Measurements from ENCODE around the gene MYOCOS. TPM values are rescaled to one million over a fixed set of nuclear protein-coding genes. Genes with fewer than 3 reads are reported as not detected.
"Not testable (repeated sequence)": the region's sequence is repeated elsewhere in the genome, so short reads cannot be mapped to it uniquely, and the experiment has no call there.

Gene MYOCOS
- total RNA-seq, 1 experiment from 2014 or later = not detected

DNA sequence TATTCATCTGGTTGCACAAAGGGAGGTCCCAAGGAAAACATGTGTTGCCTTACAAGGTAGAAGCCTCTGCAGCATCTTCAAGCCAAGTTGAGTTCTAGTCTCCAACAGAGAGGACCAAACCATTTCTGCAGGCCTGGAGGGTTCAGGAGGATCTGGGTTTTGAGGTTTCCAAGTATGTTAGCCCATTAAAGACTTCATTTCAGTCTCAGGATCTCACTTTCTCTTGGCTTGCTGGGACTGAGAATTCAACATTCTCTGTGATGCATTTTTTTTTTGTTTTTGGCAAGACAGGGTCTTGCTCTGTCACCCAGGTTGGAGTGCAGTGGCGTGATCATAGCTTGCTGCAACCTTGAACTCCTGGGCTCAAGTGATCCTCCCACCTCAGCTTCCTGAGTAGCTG is 8.8 kb upstream of the MYOCOS start:
- in situ Hi-C loops (cut with HindIII; ENCODE audit: low pct_unique_long_range_greater_than_20kb, low sequenced_read_pairs) = no loop called here
- Histone ChIP-seq H3K4me1 (ENCODE audit: control insufficient read depth, insufficient read depth, low read length) (no peaks in the 10 kb centered on the region), H3K27ac (ENCODE audit: low read length) (no peak overlapping the region), H3K9me3 (ENCODE audit: control insufficient read depth, insufficient read depth, low read depth, low read length) (no peaks in the 10 kb centered on the region), H3K27me3 (ENCODE audit: control insufficient read depth, insufficient read depth, low read length) (no peaks in the 10 kb centered on the region), H3K4me3 (ENCODE audit: low read depth in 2 of 2, low read length in 2 of 2) (no peak overlapping the region), H3K36me3 (ENCODE audit: control insufficient read depth, insufficient read depth, low read length) (no peaks in the 10 kb centered on the region)
- ATAC-seq = no peak
- no TSS peak for BruUV-seq (replicated peaks)
- ChIA-PET POLR2A (no interaction called here), CTCF (no interaction called here)
- intact Hi-C loops (cut with micrococcal nuclease; ENCODE audit: unreplicated experiment) = no loop called here
- TF ChIP-seq TCF7L2 (IDR thresholded peaks at IDR 0.05; ENCODE audit: low read depth, low read length) = no peak
- no peak for TF ChIP-seq SIN3A (IDR thresholded peaks at IDR 0.05; ENCODE audit: borderline replicate concordance, insufficient read depth, low read depth, low read length)
- no peak for DNase-seq (ENCODE audit: low read depth, low spot score)

DNA sequence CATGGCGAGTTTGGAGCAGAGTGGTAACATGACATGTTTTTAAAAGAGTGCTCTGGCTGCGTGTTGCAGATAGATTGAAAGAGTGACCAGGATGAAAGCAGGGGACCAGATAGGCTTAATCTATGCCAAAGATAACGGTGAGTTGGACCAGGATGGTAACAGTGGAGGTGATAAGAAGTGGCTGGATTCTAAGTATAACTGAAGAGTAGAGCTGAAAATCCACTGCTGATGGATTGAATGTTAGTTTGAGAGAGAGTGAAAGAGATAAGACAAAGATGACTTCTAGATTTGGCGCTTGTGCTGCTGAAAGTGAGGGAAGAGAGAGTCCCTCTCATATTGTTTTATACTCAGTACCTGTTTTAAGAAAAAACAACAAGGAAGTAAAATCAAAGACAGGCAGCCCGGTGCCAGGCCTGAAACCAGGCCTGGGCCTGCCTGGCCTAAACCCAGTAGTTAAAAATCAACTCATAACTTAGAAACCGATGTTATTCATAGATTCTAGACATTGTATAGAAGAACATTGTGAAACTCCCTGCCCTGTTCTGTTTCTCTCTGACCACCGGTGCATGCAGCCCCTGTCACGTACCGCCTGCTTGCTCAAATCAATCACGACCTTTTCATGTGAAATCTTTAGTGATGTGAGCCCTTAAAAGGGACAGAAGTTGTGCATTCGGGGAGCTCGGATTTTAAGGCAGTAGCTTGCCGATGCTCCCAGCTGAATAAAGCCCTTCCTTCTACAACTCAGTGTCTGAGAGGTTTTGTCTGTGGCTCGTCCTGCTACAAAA is 6.7 kb upstream of the MYOCOS start:
- H3K36me3 ChIP-seq (ENCODE audit: control insufficient read depth, insufficient read depth, low read length); H3K27me3 ChIP-seq (ENCODE audit: control insufficient read depth, insufficient read depth, low read length); ATAC-seq; H3K4me3 ChIP-seq (ENCODE audit: low read depth in 2 of 2, low read length in 2 of 2); H3K27ac ChIP-seq (ENCODE audit: low read length); H3K9me3 ChIP-seq (ENCODE audit: control insufficient read depth, insufficient read depth, low read depth, low read length); in situ Hi-C loops (cut with HindIII; ENCODE audit: low pct_unique_long_range_greater_than_20kb, low sequenced_read_pairs); H3K4me1 ChIP-seq (ENCODE audit: control insufficient read depth, insufficient read depth, low read length); DNase-seq (ENCODE audit: low read depth, low spot score); BruUV-seq (replicated peaks); POLR2A ChIA-PET; intact Hi-C loops (cut with micrococcal nuclease; ENCODE audit: unreplicated experiment); CTCF ChIA-PET: not testable (repeated sequence)

DNA sequence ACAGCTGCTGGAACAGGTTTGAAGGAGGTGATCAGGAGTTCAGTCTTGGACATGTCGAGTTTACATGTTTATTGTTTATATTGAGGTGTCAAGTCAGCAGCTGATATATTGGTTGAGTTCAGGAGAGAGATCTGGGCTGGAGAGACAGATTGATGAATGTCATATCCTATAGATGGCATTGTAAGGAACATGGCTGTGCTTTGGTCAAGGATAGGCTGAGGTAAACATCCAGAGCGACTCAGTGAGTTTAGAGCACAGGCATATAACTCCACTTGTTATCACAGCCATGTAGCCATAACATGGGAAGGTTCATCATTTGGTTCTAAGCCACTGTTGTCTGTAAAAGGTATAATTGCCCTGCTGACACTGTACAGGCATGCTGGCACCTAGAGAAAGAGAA is 5.5 kb upstream of the MYOCOS start:
- no peak for ATAC-seq
- ChIA-PET POLR2A (no interaction called here), CTCF (no interaction called here)
- no peaks in the 10 kb centered on the region for H3K9me3 ChIP-seq (ENCODE audit: control insufficient read depth, insufficient read depth, low read depth, low read length)
- TF ChIP-seq, protein P1, sequence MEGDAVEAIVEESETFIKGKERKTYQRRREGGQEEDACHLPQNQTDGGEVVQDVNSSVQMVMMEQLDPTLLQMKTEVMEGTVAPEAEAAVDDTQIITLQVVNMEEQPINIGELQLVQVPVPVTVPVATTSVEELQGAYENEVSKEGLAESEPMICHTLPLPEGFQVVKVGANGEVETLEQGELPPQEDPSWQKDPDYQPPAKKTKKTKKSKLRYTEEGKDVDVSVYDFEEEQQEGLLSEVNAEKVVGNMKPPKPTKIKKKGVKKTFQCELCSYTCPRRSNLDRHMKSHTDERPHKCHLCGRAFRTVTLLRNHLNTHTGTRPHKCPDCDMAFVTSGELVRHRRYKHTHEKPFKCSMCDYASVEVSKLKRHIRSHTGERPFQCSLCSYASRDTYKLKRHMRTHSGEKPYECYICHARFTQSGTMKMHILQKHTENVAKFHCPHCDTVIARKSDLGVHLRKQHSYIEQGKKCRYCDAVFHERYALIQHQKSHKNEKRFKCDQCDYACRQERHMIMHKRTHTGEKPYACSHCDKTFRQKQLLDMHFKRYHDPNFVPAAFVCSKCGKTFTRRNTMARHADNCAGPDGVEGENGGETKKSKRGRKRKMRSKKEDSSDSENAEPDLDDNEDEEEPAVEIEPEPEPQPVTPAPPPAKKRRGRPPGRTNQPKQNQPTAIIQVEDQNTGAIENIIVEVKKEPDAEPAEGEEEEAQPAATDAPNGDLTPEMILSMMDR (IDR thresholded peaks at IDR 0.05) = no peak
- no peak for TF ChIP-seq TCF7L2 (IDR thresholded peaks at IDR 0.05; ENCODE audit: low read depth, low read length)
- no peak for TF ChIP-seq POLR2AphosphoS5 (IDR thresholded peaks at IDR 0.05; ENCODE audit: low read depth, low read length)
- TF ChIP-seq, protein P2, sequence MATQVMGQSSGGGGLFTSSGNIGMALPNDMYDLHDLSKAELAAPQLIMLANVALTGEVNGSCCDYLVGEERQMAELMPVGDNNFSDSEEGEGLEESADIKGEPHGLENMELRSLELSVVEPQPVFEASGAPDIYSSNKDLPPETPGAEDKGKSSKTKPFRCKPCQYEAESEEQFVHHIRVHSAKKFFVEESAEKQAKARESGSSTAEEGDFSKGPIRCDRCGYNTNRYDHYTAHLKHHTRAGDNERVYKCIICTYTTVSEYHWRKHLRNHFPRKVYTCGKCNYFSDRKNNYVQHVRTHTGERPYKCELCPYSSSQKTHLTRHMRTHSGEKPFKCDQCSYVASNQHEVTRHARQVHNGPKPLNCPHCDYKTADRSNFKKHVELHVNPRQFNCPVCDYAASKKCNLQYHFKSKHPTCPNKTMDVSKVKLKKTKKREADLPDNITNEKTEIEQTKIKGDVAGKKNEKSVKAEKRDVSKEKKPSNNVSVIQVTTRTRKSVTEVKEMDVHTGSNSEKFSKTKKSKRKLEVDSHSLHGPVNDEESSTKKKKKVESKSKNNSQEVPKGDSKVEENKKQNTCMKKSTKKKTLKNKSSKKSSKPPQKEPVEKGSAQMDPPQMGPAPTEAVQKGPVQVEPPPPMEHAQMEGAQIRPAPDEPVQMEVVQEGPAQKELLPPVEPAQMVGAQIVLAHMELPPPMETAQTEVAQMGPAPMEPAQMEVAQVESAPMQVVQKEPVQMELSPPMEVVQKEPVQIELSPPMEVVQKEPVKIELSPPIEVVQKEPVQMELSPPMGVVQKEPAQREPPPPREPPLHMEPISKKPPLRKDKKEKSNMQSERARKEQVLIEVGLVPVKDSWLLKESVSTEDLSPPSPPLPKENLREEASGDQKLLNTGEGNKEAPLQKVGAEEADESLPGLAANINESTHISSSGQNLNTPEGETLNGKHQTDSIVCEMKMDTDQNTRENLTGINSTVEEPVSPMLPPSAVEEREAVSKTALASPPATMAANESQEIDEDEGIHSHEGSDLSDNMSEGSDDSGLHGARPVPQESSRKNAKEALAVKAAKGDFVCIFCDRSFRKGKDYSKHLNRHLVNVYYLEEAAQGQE (IDR thresholded peaks at IDR 0.05; ENCODE audit: insufficient read depth in 1 of 2, low read depth in 2 of 2, low read length in 1 of 2) = no peak
- no peak for TF ChIP-seq SIN3A (IDR thresholded peaks at IDR 0.05; ENCODE audit: borderline replicate concordance, insufficient read depth, low read depth, low read length)
- H3K4me3 ChIP-seq (ENCODE audit: low read depth in 2 of 2, low read length in 2 of 2) = no peak overlapping the region
- H3K4me1 ChIP-seq (ENCODE audit: control insufficient read depth, insufficient read depth, low read length) = no peaks in the 10 kb centered on the region
- H3K27ac ChIP-seq (ENCODE audit: low read length) = no peak overlapping the region
- H3K36me3 ChIP-seq (ENCODE audit: control insufficient read depth, insufficient read depth, low read length) = no peaks in the 10 kb centered on the region
- H3K27me3 ChIP-seq (ENCODE audit: control insufficient read depth, insufficient read depth, low read length) = no peaks in the 10 kb centered on the region
- no TSS peak for BruUV-seq (replicated peaks)
- in situ Hi-C loops (cut with HindIII; ENCODE audit: low pct_unique_long_range_greater_than_20kb, low sequenced_read_pairs) = no loop called here
- no peak for DNase-seq (ENCODE audit: low read depth, low spot score)
- intact Hi-C loops (cut with micrococcal nuclease; ENCODE audit: unreplicated experiment) = no loop called here

Data from Panc1 (cell line).